ENCODE data around the gene PCDHA1.

- peak in 3 of 4 experiments; percentile 8 to 30 (median 12) for TF ChIP-seq CTCF (IDR thresholded peaks at IDR 0.05)
- no peak for TF ChIP-seq POLR2A (IDR thresholded peaks at IDR 0.05)
These were observed 83.0 kb downstream of the PCDHA1 start, which contains the start of gene PCDHA11 for GRCh38 chr5:140868721-140869554.

Measured in uterus (tissue), 2 donors.